Neuronal stem cell (in vitro differentiated cells): Measurements from ENCODE around the gene MBD2.

ENCODE experiments used
- DNase-seq: peaks from one replicate; pipeline ENCODE4 v3.0.0-alpha.2; 2013; ENCODE audit warnings: low spot score
- H2AFZ ChIP-seq: one replicate; pipeline ENCODE4 v1.6.1; 2013; ENCODE audit warnings: mild to moderate bottlenecking, low read length, inconsistent platforms
- H2AK5ac ChIP-seq: 2 replicates; pipeline ENCODE4 v1.6.1; 2013; ENCODE audit warnings: low read depth, mild to moderate bottlenecking, inconsistent platforms, low read length, moderate library complexity, mixed read lengths
- H2BK120ac ChIP-seq: 2 replicates; pipeline ENCODE4 v1.6.1; 2013; ENCODE audit warnings: low read depth, mild to moderate bottlenecking, inconsistent platforms, low read length, moderate library complexity, mixed read lengths
- H2BK12ac ChIP-seq: one replicate; pipeline ENCODE4 v1.6.1; 2013; ENCODE audit warnings: low read length, inconsistent platforms
- H2BK15ac ChIP-seq: 2 replicates; pipeline ENCODE4 v1.6.1; 2013; ENCODE audit warnings: mild to moderate bottlenecking, low read length, inconsistent platforms, mixed read lengths
- H2BK5ac ChIP-seq: one replicate; pipeline ENCODE4 v1.6.1; 2013; ENCODE audit warnings: inconsistent platforms, mild to moderate bottlenecking, low read length, moderate library complexity
- H3K14ac ChIP-seq: one replicate; pipeline ENCODE4 v1.6.1; 2013; ENCODE audit warnings: low read length, inconsistent platforms
- H3K18ac ChIP-seq: 2 replicates; pipeline ENCODE4 v1.6.1; 2013; ENCODE audit warnings: low read length, inconsistent platforms
- H3K23ac ChIP-seq: 2 replicates; pipeline ENCODE4 v1.6.1; 2013; ENCODE audit warnings: low read depth, mild to moderate bottlenecking, mixed read lengths, low read length, inconsistent platforms; ENCODE audit not compliant: poor library complexity
- H3K27ac ChIP-seq: replicated peaks from 3 replicates; pipeline ENCODE4 v1.5.1; 2013; ENCODE audit warnings: low read length, inconsistent platforms
- H3K27me3 ChIP-seq, 3 experiments: 2 replicates each; pipeline ENCODE4 v1.6.1; 2013; ENCODE audit warnings: low read length in 3 of 3, mild to moderate bottlenecking in 2 of 3, inconsistent platforms in 1 of 3, low read depth in 1 of 3, mixed read lengths in 1 of 3, moderate library complexity in 1 of 3; ENCODE audit not compliant: control insufficient read depth in 3 of 3, insufficient read depth in 3 of 3
- H3K36me3 ChIP-seq, 2 donors: replicated peaks in 1 of 2; 2 replicates each; pipeline ENCODE4 v1.6.1; 2013; ENCODE audit warnings: low read length in 2 of 2; ENCODE audit not compliant: control insufficient read depth in 2 of 2, insufficient read depth in 2 of 2
- H3K4ac ChIP-seq: 2 replicates; pipeline ENCODE4 v1.6.1; 2013; ENCODE audit warnings: inconsistent platforms, mild to moderate bottlenecking, low read length, moderate library complexity
- H3K4me1 ChIP-seq, 2 donors: 1 replicate in 1 of 2; 2 replicates in 1 of 2; pipeline ENCODE4 v1.6.1; 2013; ENCODE audit warnings: low read length in 2 of 2, low read depth in 1 of 2; ENCODE audit not compliant: control insufficient read depth in 2 of 2, insufficient read depth in 1 of 2
- H3K4me2 ChIP-seq: one replicate; pipeline ENCODE4 v1.6.1; 2013; ENCODE audit warnings: mild to moderate bottlenecking, low read length, inconsistent platforms; ENCODE audit not compliant: insufficient read depth, poor library complexity, severe bottlenecking
- H3K4me3 ChIP-seq, 2 donors: 2 replicates each; pipeline ENCODE4 v1.5.1; 2013; ENCODE audit warnings: low read length in 2 of 2, mild to moderate bottlenecking in 2 of 2, inconsistent platforms in 1 of 2, moderate library complexity in 1 of 2
- H3K79me1 ChIP-seq: one replicate; pipeline ENCODE4 v1.6.1; 2013; ENCODE audit warnings: low read depth, mild to moderate bottlenecking, inconsistent platforms, low read length, moderate library complexity
- H3K9ac ChIP-seq: one replicate; pipeline ENCODE4 v1.6.1; 2013; ENCODE audit warnings: mild to moderate bottlenecking, low read depth, low read length, inconsistent platforms; ENCODE audit not compliant: poor library complexity
- H3K9me3 ChIP-seq, 2 donors: replicated peaks in 1 of 2; 2 replicates each; pipeline versions ENCODE3 to v1.6.1; 2013; ENCODE audit warnings: low read length in 2 of 2, mild to moderate bottlenecking in 2 of 2, inconsistent platforms in 1 of 2, low read depth in 1 of 2, mixed read lengths in 1 of 2, moderate library complexity in 1 of 2; ENCODE audit not compliant: control insufficient read depth in 2 of 2, insufficient read depth in 1 of 2
- H4K8ac ChIP-seq: one replicate; pipeline ENCODE4 v1.6.1; 2013; ENCODE audit warnings: low read depth, mild to moderate bottlenecking, inconsistent platforms, low read length, moderate library complexity
- H4K91ac ChIP-seq: one replicate; pipeline ENCODE4 v1.6.1; 2013; ENCODE audit warnings: low read length, low read depth, mild to moderate bottlenecking, inconsistent platforms; ENCODE audit not compliant: poor library complexity
- WGBS, 2 donors: extraction: QIAGEN DNeasy Blood & Tissue Kit; methylation state at CpG; one replicate each; pipeline ENCODE4 v1.1.7; 2013; ENCODE audit warnings: missing lambda C conversion rate in 2 of 2, mixed read lengths in 1 of 2; ENCODE audit not compliant: insufficient read length in 2 of 2, insufficient replicate concordance in 1 of 2; ENCODE audit errors: extremely low coverage in 2 of 2; 5-methylcytosine and 5-hydroxymethylcytosine counted together

MBD2 gene

GRCh38 chr18:54267701-54268100 is 43.2 kb upstream of the MBD2 start:
- whole genome bisulfite sequencing, 2 donors = no CpG with 5 or more reads among the region's 7 CpGs
- Histone ChIP-seq H3K4me3 (no peak overlapping the region), H4K91ac (no peak overlapping the region)

GRCh38 chr18:54263904-54264336 is 39.5 kb upstream of the MBD2 start:
- no peak overlapping the region for H3K14ac ChIP-seq
- peaks cover 0 to 4% of the 10 kb centered on the region in 2 donors for H3K9me3 ChIP-seq
- no peak overlapping the region for H3K9ac ChIP-seq
- DNase-seq = no peak
- H3K4me2 ChIP-seq = no peak overlapping the region
- no peak overlapping the region for H3K23ac ChIP-seq
- H3K4me1 ChIP-seq = no peaks in the 10 kb centered on the region
- H3K36me3 ChIP-seq = no peaks in the 10 kb centered on the region
- no peak overlapping the region for H3K4me3 ChIP-seq
- no peak overlapping the region for H2BK15ac ChIP-seq
- no peak overlapping the region for H3K18ac ChIP-seq
- no peak overlapping the region for H2AK5ac ChIP-seq
- no peak overlapping the region for H2BK5ac ChIP-seq
- H2AFZ ChIP-seq = no peak overlapping the region
- H4K8ac ChIP-seq = no peak overlapping the region
- H2BK12ac ChIP-seq = no peak overlapping the region
- no peak overlapping the region for H3K27ac ChIP-seq
- H4K91ac ChIP-seq = no peak overlapping the region
- no peak overlapping the region for H2BK120ac ChIP-seq
- H3K27me3 ChIP-seq = no peaks in the 10 kb centered on the region
- H3K79me1 ChIP-seq = no peaks in the 10 kb centered on the region
- no peak overlapping the region for H3K4ac ChIP-seq
- WGBS, 2 donors = no CpG with 5 or more reads among the region's 1 CpG

More at GRCh38 chr18:54267701-54268100, 43.2 kb upstream of the MBD2 start:
- H2AK5ac ChIP-seq = peak overlapping the region; percentile 19
- no peak overlapping the region for H3K18ac ChIP-seq
- no peak overlapping the region for H3K23ac ChIP-seq
- peaks cover 2% of the 10 kb centered on the region for H3K79me1 ChIP-seq
- no peak overlapping the region for H3K9ac ChIP-seq
- no peaks in the 10 kb centered on the region for H3K27me3 ChIP-seq
- peak overlapping the region; percentile 33 for H2BK12ac ChIP-seq
- no peak overlapping the region for H2AFZ ChIP-seq
- H3K14ac ChIP-seq = no peak overlapping the region
- H2BK120ac ChIP-seq = no peak overlapping the region
- H3K9me3 ChIP-seq = peaks cover 0 to 4% of the 10 kb centered on the region in 2 donors
- no peak overlapping the region for H2BK5ac ChIP-seq
- no peak overlapping the region for H3K4ac ChIP-seq
- H3K36me3 ChIP-seq = peaks cover 0 to 19% of the 10 kb centered on the region in 2 donors
- H3K4me2 ChIP-seq = no peak overlapping the region
- H3K4me1 ChIP-seq = peaks cover 0 to 2% of the 10 kb centered on the region in 2 donors
- H2BK15ac ChIP-seq = no peak overlapping the region
- H4K8ac ChIP-seq = no peak overlapping the region
- H3K27ac ChIP-seq = no peak overlapping the region
- DNase-seq = no peak

- no peak overlapping the region for H3K4ac ChIP-seq
- H3K9me3 ChIP-seq = no peaks in the 10 kb centered on the region
- no peak overlapping the region for H2AK5ac ChIP-seq
- H3K9ac ChIP-seq = no peak overlapping the region
- H3K4me3 ChIP-seq = no peak overlapping the region
- no peak overlapping the region for H3K18ac ChIP-seq
- no peak for DNase-seq
- H2BK12ac ChIP-seq = no peak overlapping the region
- no peaks in the 10 kb centered on the region for H3K79me1 ChIP-seq
- no peak overlapping the region for H4K8ac ChIP-seq
- no peak overlapping the region for H2BK5ac ChIP-seq
- no peak overlapping the region for H4K91ac ChIP-seq
- H3K36me3 ChIP-seq = no peaks in the 10 kb centered on the region
- no peaks in the 10 kb centered on the region for H3K27me3 ChIP-seq
- no peak overlapping the region for H2BK120ac ChIP-seq
- H3K23ac ChIP-seq = no peak overlapping the region
- H2AFZ ChIP-seq = no peak overlapping the region
- no peak overlapping the region for H3K14ac ChIP-seq
- H3K4me1 ChIP-seq = peaks cover 0 to 2% of the 10 kb centered on the region in 2 donors
- no peak overlapping the region for H2BK15ac ChIP-seq
- no peak overlapping the region for H3K27ac ChIP-seq
- H3K4me2 ChIP-seq = no peak overlapping the region
- WGBS, 2 donors = no CpG with 5 or more reads among the region's 3 CpGs
These were observed 37.4 kb upstream of the MBD2 start for GRCh38 chr18:54261894-54262293.

- H2AK5ac ChIP-seq = no peak overlapping the region
- no peak overlapping the region for H3K9ac ChIP-seq
- no peak overlapping the region for H3K4me3 ChIP-seq
- no peak overlapping the region for H3K18ac ChIP-seq
- no CpG with 5 or more reads among the region's 9 CpGs for WGBS, 2 donors
- H3K27ac ChIP-seq = no peak overlapping the region
- H3K79me1 ChIP-seq = no peaks in the 10 kb centered on the region
- no peaks in the 10 kb centered on the region for H3K36me3 ChIP-seq
- no peak for DNase-seq
- H3K4me2 ChIP-seq = no peak overlapping the region
- no peak overlapping the region for H2AFZ ChIP-seq
- H3K4me1 ChIP-seq = peaks cover 0 to 2% of the 10 kb centered on the region in 2 donors
- H3K4ac ChIP-seq = no peak overlapping the region
- H3K9me3 ChIP-seq = no peaks in the 10 kb centered on the region
- no peak overlapping the region for H2BK120ac ChIP-seq
- H3K27me3 ChIP-seq = no peaks in the 10 kb centered on the region
- no peak overlapping the region for H2BK15ac ChIP-seq
- no peak overlapping the region for H2BK5ac ChIP-seq
- no peak overlapping the region for H4K8ac ChIP-seq
- no peak overlapping the region for H4K91ac ChIP-seq
- no peak overlapping the region for H3K14ac ChIP-seq
- H2BK12ac ChIP-seq = no peak overlapping the region
- no peak overlapping the region for H3K23ac ChIP-seq
These were observed 36.1 kb upstream of the MBD2 start for GRCh38 chr18:54260396-54261072.
